Activated CD8-positive, alpha-beta memory T cell treated with anti-CD3 and anti-CD28 coated beads for 1 hour (primary cell): ENCODE data around the gene SMOC1.

Source experiments
- DNase-seq, 2 donors: peaks; one replicate each; pipeline ENCODE4 v3.0.0-alpha.2; 2020; ENCODE audit warnings: low read depth in 1 of 2; ENCODE audit errors: extremely low read depth in 1 of 2

Gene SMOC1

DNA sequence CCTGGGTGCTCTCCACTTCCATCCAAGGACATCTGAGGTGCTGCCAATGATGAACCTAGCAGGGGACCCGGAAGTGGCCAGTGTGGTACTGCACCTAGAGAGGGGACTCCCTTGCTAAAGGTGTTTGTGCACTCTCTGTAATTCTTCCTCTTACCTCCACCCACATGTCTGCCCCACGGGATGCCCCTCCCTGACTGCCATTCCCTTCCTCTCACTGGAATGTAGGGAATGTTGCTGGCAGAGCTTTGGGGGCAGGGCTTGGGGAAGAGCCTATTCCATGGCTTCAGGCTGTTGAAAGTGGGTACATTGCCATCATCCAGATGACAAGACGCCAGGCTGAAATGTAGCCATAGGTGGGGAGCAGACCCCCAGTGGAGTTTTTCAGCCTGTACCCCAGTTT, 153.2 kb downstream of the SMOC1 start:
- no peak for DNase-seq

- DNase-seq = no peak
These were observed 153.9 kb downstream of the SMOC1 start for GRCh38 chr14:70033116-70033515.

GRCh38 chr14:70033561-70033960, 154.3 kb downstream of the SMOC1 start:
- no peak for DNase-seq

DNA sequence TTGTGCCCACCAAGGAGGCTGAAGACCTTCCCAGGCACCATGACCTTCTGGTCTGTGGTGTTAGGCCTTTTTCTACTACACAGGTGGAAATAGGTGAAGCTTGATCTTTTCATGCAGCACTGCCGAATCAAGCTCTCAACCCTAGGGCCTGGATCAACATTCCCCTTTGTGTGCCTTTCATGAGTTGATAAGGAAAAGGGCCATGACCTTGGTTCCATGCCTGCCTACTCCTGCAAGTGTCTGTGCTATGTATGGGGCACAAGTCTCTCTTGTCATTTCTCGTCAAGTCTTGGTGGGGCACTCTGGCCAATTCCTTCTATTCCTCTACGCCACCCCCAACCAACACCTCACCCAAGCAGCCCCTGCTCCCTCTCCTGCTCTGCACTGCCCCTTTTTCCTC, 155.0 kb downstream of the SMOC1 start:
- no peak for DNase-seq

DNA sequence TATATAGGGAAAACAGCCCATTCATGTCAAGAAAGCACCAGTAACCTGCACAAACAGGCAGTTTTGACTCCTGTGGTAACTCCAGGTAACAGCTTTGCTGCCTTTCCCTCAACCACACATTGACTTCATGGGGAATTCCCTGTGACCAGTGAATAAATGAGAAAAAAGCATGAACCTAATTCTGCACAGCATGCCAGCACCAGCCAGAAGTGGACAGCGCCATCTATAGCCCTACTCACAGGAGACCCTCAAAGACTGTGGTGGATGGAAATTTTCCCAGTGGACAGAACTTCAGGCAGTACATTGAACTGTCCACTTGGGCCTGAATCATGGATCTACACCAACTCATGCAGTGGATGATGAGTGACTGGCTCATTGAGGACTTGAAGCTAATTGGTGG, 157.4 kb downstream of the SMOC1 start:
- DNase-seq = no peak

- DNase-seq = no peak
These were observed 163.8 kb downstream of the SMOC1 start for GRCh38 chr14:70043001-70043400.

DNA sequence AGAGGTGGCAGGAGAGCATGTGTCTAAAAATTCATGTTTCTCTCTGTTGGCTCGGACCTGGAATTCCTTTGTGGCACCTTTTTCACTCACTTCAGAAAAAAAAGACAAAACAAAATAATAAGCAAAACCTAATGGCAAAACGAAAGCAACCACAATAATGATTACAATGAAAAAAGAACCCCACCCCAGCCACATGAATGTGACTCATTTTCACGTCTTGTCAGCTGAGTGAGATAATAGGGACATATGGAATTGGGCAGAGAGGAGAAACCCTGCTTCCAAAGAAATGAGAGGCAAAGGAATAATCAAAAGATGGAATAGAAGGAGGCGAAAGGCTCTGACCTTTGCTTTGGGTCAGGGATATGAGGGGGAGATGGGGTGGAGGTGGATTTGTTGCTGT, 166.1 kb downstream of the SMOC1 start:
- DNase-seq = no peak

- no peak for DNase-seq
These were observed 166.8 kb downstream of the SMOC1 start for GRCh38 chr14:70045844-70046535.

GRCh38 chr14:70047598-70048312, 168.5 kb downstream of the SMOC1 start:
- DNase-seq = no peak

- DNase-seq = no peak
These were observed 169.1 kb downstream of the SMOC1 start for GRCh38 chr14:70048313-70048654.

- DNase-seq = no peak
These were observed 170.4 kb downstream of the SMOC1 start for GRCh38 chr14:70049605-70050004.

DNA sequence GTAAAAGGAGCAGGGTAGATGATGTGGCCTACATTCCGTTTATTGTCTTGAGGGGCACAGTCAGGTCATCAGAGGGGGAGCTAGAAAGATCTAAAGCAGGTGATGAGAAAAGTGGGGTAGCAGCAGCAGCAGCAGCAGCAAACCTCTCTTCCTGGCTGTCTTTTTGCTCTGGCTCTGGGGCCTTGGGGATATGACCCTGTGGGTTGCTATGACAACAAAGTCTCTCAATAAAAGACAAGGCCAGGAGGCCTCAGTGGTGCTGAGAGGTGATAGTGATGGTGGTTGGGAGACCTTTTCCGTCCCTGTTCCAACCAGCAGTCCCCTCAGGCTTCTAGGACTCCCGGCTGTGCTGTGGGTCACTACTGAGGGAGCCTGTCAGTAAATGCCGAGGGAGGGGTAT, 170.9 kb downstream of the SMOC1 start:
- DNase-seq = no peak

GRCh38 chr14:70052990-70053389, 173.8 kb downstream of the SMOC1 start:
- no peak for DNase-seq

DNA sequence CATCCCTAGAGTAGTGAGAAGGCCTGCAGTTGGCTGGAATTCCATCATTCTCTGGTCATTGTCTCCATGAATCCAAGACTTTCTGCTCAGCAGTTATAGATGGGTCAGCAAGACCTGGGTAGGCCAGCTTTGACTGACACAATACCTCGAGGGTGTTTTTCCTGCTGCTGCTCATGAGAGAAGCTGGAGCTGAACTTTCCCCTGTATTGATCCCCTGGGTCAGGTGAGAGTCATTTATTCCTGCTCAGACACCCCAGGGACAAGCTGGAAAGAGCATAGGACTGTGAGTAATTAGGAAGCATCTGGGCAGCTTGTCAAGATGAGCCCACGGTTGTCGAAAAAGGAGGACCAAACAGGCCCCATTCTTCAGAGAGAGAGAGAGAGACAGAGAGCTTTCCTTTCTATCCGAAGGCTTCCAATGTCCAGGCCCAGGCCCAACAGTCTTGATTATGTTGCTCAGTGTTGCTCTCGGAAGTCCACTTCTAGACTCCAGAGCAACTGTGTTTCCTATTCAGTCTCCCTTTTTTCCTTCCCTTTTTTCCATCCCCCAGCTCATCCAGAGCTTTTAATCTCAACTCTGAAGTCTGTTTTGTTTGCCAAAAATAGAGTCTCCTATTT, 178.4 kb downstream of the SMOC1 start:
- no peak for DNase-seq

- DNase-seq = no peak
These were observed 180.3 kb downstream of the SMOC1 start for GRCh38 chr14:70059545-70059944.

- no peak for DNase-seq
These were observed 181.9 kb downstream of the SMOC1 start for GRCh38 chr14:70061108-70061507.

DNA sequence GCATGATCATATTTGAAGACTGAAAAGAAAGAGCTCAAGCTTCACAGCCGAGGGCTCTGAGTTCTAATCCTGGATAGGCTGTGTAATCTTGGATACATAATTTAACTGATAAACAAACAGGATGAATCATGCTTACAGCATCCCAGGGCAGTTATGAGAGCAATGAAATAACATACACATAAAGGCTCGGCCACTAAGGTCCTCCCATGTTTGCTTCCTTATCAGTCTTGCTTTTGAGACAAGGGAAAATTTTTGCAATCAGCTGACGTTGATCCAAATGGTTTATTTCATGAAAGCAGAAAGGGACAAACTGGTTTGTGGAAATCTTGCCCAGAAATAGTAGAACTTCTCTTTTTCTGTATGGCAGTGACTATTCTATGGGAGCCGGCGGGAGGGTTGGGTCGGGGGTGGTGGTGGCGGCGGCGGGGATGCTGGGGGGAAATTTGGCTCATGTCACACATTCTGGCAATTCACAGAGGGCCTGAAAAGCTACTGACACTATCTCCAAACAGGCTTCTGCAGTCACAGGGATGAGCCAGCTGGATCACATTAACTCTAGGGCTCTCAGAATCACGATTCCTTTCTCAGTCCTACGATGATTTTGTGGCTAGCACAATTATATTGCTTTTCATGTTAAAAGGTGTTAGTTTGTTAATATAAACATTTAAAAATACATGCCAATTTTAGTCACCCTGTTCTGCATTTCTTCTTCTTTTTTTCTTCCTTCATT, 185.1 kb downstream of the SMOC1 start:
- DNase-seq = no peak

DNA sequence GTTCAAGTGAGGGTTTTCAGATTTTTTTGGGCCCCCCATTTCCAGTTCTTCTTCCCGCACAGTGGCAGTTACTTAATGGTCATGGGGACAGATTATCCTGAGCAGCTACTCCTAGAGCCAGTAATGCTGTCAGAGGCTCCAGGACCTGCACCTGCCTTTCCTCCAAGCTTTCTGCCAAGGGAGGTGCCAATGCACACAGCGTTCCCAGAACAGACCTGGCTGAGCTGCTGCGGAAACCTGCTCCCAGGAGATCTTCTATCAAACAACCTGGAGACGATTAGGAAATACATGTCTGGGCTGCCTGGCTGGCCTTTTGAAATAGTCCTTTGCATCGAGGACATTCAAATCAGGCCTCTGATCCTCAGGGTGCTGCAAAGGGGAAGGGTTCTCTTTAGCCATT, 188.6 kb downstream of the SMOC1 start:
- no peak for DNase-seq

GRCh38 chr14:70069186-70069585, 190.0 kb downstream of the SMOC1 start:
- no peak for DNase-seq

- DNase-seq = no peak
These were observed 194.8 kb downstream of the SMOC1 start for GRCh38 chr14:70073924-70074566.

GRCh38 chr14:70077005-70077404, 197.8 kb downstream of the SMOC1 start:
- DNase-seq = no peak
